Fibroblast of villous mesenchyme (primary cell): ENCODE data around the gene CDC20. TPM values are rescaled to one million over a fixed set of nuclear protein-coding genes. Genes with fewer than 3 reads are reported as not detected.

ENCODE experiments used
- DNase-seq: peaks from one replicate; pipeline ENCODE4 v3.0.0-alpha.2; 2010; ENCODE audit warnings: low read depth
- H3K4me3 ChIP-seq: 2 replicates; pipeline ENCODE4 v1.5.1; 2011; ENCODE audit warnings: low read depth, mild to moderate bottlenecking, low read length
- total RNA-seq: library from RNA; depleted of rRNA; stranded (reverse); fragments of >200 nt; gene quantifications from 2 replicates; pipeline ENCODE4 v1.2.3, GENCODE V29; 2012
- TF ChIP-seq, protein P1 (sequence below): IDR thresholded peaks from 2 replicates; pipeline ENCODE4 v1.5.1; 2012; ENCODE audit warnings: low read depth, mild to moderate bottlenecking, low read length; ENCODE audit not compliant: insufficient read depth

Gene CDC20
- total RNA-seq, 1 donor, result 51.8 TPM

DNA sequence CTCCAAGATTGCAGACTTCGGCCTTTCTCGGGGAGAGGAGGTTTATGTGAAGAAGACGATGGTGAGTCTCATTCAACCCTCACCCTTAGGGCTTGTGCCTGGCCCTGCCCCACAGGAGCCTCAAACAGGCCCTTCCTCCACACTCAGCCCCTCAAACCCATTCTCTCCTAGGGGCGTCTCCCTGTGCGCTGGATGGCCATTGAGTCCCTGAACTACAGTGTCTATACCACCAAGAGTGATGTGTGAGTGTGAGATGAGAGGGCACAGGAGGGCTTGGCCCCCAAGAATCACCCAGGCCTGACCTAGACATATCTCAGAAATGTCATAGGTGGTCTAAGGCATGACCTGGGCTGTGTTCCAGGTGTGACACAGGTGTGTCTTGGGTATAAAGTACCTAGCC lies 39.5 kb upstream of the CDC20 start:
- TF ChIP-seq, protein P1, sequence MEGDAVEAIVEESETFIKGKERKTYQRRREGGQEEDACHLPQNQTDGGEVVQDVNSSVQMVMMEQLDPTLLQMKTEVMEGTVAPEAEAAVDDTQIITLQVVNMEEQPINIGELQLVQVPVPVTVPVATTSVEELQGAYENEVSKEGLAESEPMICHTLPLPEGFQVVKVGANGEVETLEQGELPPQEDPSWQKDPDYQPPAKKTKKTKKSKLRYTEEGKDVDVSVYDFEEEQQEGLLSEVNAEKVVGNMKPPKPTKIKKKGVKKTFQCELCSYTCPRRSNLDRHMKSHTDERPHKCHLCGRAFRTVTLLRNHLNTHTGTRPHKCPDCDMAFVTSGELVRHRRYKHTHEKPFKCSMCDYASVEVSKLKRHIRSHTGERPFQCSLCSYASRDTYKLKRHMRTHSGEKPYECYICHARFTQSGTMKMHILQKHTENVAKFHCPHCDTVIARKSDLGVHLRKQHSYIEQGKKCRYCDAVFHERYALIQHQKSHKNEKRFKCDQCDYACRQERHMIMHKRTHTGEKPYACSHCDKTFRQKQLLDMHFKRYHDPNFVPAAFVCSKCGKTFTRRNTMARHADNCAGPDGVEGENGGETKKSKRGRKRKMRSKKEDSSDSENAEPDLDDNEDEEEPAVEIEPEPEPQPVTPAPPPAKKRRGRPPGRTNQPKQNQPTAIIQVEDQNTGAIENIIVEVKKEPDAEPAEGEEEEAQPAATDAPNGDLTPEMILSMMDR, result no peak
- H3K4me3 ChIP-seq, result no peak overlapping the region
- DNase-seq, result no peak

DNA sequence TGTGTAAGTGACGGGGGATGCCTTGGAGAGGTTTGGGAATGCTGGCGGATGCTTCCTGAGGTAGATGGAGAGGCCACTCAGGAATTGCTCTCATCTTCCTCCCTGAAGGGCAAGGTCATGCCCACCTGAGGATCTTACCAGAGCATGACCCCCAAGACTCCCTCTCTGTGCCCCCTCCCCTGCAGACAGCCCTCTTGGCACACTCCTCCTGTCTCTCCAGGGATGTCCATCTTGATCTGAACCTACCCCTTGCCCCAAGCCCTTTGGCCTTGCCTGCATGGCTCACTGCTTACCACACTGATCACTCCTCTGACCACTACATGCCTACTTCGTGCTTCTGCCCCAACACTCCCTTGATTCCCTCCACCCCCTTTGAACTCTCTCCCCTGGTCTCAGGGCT lies 39.0 kb upstream of the CDC20 start:
- no peak overlapping the region for H3K4me3 ChIP-seq
- no peak for DNase-seq
- TF ChIP-seq, protein P1, result no peak

DNA sequence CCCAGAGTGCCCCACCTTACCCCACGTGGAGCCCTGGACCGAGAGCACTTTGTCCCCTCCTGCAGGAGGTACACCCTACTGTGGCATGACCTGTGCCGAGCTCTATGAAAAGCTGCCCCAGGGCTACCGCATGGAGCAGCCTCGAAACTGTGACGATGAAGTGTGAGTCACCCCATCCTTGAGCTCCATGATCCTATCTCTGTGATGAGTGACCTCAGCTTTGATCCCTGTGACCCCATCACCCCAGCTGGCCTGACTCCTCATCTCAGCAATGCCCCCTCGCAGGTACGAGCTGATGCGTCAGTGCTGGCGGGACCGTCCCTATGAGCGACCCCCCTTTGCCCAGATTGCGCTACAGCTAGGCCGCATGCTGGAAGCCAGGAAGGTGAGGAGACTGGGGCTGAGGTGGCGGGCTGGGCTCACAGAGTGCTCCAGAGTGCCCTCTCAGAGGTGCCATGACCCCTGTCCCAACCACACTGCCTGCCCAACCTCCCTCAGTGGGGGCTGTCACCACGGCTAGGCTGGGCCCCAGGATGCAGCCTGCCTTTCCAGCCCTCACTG lies 37.4 kb upstream of the CDC20 start:
- TF ChIP-seq, protein P1, result no peak
- DNase-seq, result no peak
- no peak overlapping the region for H3K4me3 ChIP-seq

DNA sequence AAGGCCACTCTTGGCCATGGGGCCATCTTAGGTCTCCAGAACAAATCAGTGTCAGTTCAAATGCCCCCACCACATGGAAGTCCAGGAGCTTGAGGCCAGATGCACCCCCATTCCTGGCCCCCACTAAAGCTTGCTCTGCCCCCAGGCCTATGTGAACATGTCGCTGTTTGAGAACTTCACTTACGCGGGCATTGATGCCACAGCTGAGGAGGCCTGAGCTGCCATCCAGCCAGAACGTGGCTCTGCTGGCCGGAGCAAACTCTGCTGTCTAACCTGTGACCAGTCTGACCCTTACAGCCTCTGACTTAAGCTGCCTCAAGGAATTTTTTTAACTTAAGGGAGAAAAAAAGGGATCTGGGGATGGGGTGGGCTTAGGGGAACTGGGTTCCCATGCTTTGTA lies 36.3 kb upstream of the CDC20 start:
- no peak overlapping the region for H3K4me3 ChIP-seq
- TF ChIP-seq, protein P1, result no peak
- no peak for DNase-seq

DNA sequence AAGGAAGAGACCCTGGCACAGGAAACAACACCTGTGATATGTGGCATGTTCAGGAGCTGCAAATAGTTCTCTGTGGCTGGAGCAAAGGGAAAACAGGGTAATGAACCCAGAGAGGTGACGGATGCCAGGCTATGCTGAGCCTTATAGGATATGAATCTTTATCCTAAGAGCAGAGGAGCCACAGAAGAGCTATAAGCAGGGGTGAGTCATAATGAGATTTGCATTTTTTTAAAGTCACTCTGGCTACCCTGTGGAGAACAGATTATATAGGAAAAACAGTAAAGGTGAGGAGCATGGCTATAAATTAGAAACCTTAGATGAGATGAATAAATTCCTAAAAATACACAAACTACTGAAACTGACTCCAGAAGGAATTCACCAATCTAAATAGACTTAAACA lies 34.0 kb upstream of the CDC20 start:
- no peak overlapping the region for H3K4me3 ChIP-seq
- DNase-seq, result no peak
- TF ChIP-seq, protein P1, result no peak

DNA sequence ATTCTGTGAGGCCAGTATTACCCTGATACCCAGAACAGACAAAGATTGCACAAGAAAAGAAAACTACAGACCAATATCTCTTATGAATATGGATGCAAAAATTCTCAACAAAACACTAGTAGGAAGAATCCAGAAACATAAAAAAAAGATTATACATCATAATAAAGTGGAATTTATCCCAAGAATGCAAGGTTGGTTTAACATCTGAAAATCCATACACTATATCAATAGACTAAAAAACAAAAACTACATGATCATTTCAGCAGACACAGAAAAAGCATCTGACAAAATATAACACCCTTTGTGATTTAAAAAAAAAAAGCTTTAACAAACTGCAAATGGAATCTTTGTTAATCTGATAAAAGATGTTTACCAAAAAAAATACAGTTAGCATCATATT lies 33.4 kb upstream of the CDC20 start:
- TF ChIP-seq, protein P1, result no peak

More for the DNA sequence above, 33.4 kb upstream of the CDC20 start:
- DNase-seq, result no peak
- no peak overlapping the region for H3K4me3 ChIP-seq
